Left ventricle myocardium inferior (tissue), 1 donor: ENCODE data around the gene PCDHGC5. TPM values are rescaled to one million over a fixed set of nuclear protein-coding genes. Genes with fewer than 3 reads are reported as not detected.
A peak's percentile ranks its signal among the peaks of the same experiment; 100 is the strongest.

Source experiments
- DNase-seq: peaks from one replicate; pipeline ENCODE4 v3.0.0-alpha.2; 2020
- H3K27ac ChIP-seq: fragments of 200-600 bp; replicated peaks from 2 replicates; pipeline ENCODE4 v1.8.0; 2021
- H3K27me3 ChIP-seq: fragments of 200-600 bp; 2 replicates; pipeline ENCODE4 v1.8.0; 2021; ENCODE audit warnings: low read depth
- H3K36me3 ChIP-seq: fragments of 200-600 bp; 2 replicates; pipeline ENCODE4 v1.8.0; 2021
- H3K4me1 ChIP-seq: fragments of 200-600 bp; 2 replicates; pipeline ENCODE4 v1.8.0; 2021
- H3K4me3 ChIP-seq: fragments of 200-600 bp; 2 replicates; pipeline ENCODE4 v1.8.0; 2021; ENCODE audit warnings: mild to moderate bottlenecking, moderate library complexity
- H3K9me3 ChIP-seq: fragments of 200-600 bp; replicated peaks from 2 replicates; pipeline ENCODE4 v1.8.0; 2021
- CTCF ChIP-seq: fragments of 200-600 bp; IDR thresholded peaks from 2 replicates; pipeline ENCODE4 v1.8.0; 2021; ENCODE audit warnings: antibody characterized with exemption, mild to moderate bottlenecking, borderline replicate concordance
- intact Hi-C: fragments of 100-400 bp; cut with micrococcal nuclease; formaldehyde crosslinking; loops from one replicate; pipeline ENCODE4 v1.11.0; 2022
- long read RNA-seq: library from polyadenylated mRNA; unstranded; transcript quantifications from one replicate; pipeline ENCODE4 v2.0.0, GENCODE V29; 2021
- total RNA-seq: library from RNA; stranded (reverse); fragmentation: NEBNext Ultra II Directional; extraction: Animal tissue kit (Norgen Biotek cat#: 25700); gene quantifications from one replicate; pipeline ENCODE4 v1.2.1, GENCODE V29; 2021
- donor health status: DM: no; HTN: yes; CAD: no; lungs with severe emphysema.

Gene PCDHGC5
- 2.9 TPM for total RNA-seq
- long read RNA-seq = 0 reads

- no peak within 1 kb of the TSS for H3K4me3 ChIP-seq
- H3K36me3 ChIP-seq = peaks cover 22% of the 10 kb centered on the region
- TF ChIP-seq CTCF = no peak
- no peaks in the 10 kb centered on the region for H3K9me3 ChIP-seq
- H3K27me3 ChIP-seq = no peaks in the 10 kb centered on the region
- peaks cover 81% of the 10 kb centered on the region for H3K4me1 ChIP-seq
- intact Hi-C loops = no loop called here
- no peak for DNase-seq
- H3K27ac ChIP-seq = no peak within 1 kb of the TSS
These were observed at the start of gene PCDHGC5 for GRCh38 chr5:141488591-141489561. PCDHGC5 (plus strand) TSS chr5:141489081; CDS start chr5:141489241, 160 bp downstream.

GRCh38 chr5:141439411-141440141 is 49.3 kb upstream of the PCDHGC5 start:
- no peak overlapping the region for H3K4me3 ChIP-seq
- no peak overlapping the region for H3K27ac ChIP-seq
- intact Hi-C loops = loop anchor here (10.0 kb wide), 1 partner anchor 85 kb away; no protein-coding TSS in a partner anchor
- TF ChIP-seq CTCF = no peak
- H3K36me3 ChIP-seq = peaks cover 18% of the 10 kb centered on the region
- H3K27me3 ChIP-seq = no peaks in the 10 kb centered on the region
- H3K9me3 ChIP-seq = peaks cover 92% of the 10 kb centered on the region
- peaks cover 21% of the 10 kb centered on the region for H3K4me1 ChIP-seq
- DNase-seq = no peak

- intact Hi-C loops = no loop called here
- Histone ChIP-seq H3K4me3 (no peak overlapping the region), H3K27me3 (no peaks in the 10 kb centered on the region), H3K4me1 (peaks cover 23% of the 10 kb centered on the region), H3K27ac (no peak overlapping the region), H3K9me3 (peaks cover 92% of the 10 kb centered on the region), H3K36me3 (peaks cover 18% of the 10 kb centered on the region)
- TF ChIP-seq CTCF = no peak
- DNase-seq = no peak
These were observed 48.5 kb upstream of the PCDHGC5 start for GRCh38 chr5:141440341-141440740.

- Histone ChIP-seq H3K4me3 (peak overlapping the region; percentile 17), H3K9me3 (peaks cover 83% of the 10 kb centered on the region), H3K27me3 (no peaks in the 10 kb centered on the region), H3K4me1 (peaks cover 35% of the 10 kb centered on the region), H3K36me3 (peaks cover 19% of the 10 kb centered on the region), H3K27ac (no peak overlapping the region)
- intact Hi-C loops = no loop called here
- no peak for TF ChIP-seq CTCF
- peak; percentile 58 for DNase-seq
These were observed 47.2 kb upstream of the PCDHGC5 start for GRCh38 chr5:141441571-141442170.

GRCh38 chr5:141465351-141465750 is 23.5 kb upstream of the PCDHGC5 start:
- no peak for TF ChIP-seq CTCF
- intact Hi-C loops = no loop called here
- peaks cover 10% of the 10 kb centered on the region for H3K9me3 ChIP-seq
- DNase-seq = no peak
- H3K4me1 ChIP-seq = no peaks in the 10 kb centered on the region
- H3K4me3 ChIP-seq = no peak overlapping the region
- H3K27ac ChIP-seq = no peak overlapping the region
- peaks cover 15% of the 10 kb centered on the region for H3K36me3 ChIP-seq
- H3K27me3 ChIP-seq = no peaks in the 10 kb centered on the region
